Cardiac fibroblast (primary cell): Measurements from ENCODE around the gene MYO7A.
A peak's percentile ranks its signal among the peaks of the same experiment; 100 is the strongest.

Experiments
- DNase-seq, 2 donors: peaks; one replicate each; pipeline versions ENCODE4 v3.0.0 to v3.0.0-alpha.2; 2010; ENCODE audit warnings: low read depth in 2 of 2
- H3K4me3 ChIP-seq, 2 donors: replicated peaks in 1 of 2; 1 replicate in 1 of 2; 2 replicates in 1 of 2; pipeline ENCODE4 v1.5.1; 2011; ENCODE audit warnings: low read depth in 2 of 2, low read length in 2 of 2, mild to moderate bottlenecking in 2 of 2, moderate library complexity in 1 of 2
- CTCF ChIP-seq: IDR thresholded peaks from one replicate; pipeline ENCODE4 v1.5.1; 2011; ENCODE audit warnings: low read depth, mild to moderate bottlenecking, low read length, inconsistent platforms

Gene MYO7A

GRCh38 chr11:77196961-77197360 is 68.9 kb downstream of the MYO7A start:
- no peak for TF ChIP-seq CTCF
- no peak overlapping the region for H3K4me3 ChIP-seq
- no peak for DNase-seq

DNA sequence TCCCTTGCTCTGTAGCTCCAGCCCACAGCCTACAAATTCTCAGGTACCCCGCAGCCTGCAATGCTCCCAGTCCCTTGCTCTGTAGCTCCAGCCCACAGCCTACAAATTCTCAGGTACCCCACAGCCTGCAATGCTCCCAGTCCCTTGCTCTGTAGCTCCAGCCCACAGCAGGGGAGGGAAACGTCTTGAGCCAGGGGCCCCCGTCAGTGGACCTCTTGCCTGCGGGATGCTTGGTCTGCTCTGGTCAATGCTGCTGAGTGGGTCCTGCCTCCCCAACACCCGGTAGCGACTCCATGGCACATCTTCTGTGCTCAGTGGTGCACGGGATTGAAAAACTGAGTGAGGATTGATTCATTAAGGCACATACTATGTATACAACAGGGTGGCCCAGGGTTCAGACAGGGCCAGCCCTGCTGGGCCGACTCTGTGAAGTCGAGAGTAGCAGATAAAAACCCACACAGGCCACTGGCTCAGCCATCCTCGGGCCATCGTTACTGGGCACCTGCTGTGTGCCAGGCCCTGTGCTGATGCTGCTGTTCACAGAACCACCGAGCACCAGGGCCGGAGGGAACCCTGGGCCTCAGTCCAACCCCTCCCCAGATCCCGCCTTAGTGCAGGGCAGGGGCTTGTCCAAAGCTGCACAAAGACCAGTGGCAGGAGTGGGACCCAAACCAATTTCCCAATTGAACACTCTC is 69.7 kb downstream of the MYO7A start:
- no peak for TF ChIP-seq CTCF
- no peak overlapping the region for H3K4me3 ChIP-seq
- no peak for DNase-seq

DNA sequence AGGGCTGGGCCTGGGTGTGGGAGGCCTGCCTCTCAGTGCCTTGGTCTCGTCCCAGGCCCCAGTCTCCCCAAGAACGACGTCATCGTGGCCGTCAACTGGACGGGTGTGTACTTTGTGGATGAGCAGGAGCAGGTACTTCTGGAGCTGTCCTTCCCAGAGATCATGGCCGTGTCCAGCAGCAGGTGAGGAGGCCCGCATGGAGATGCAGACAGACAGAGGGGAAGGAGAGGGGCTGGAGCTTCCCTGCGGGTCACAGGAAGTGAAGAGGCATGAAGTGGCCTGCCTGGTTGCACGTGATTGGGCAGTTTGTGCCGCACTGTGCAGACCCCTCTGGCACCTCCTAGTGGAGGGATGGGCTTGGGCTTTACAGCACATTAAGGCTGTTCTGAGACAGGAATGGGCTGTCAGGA is 70.4 kb downstream of the MYO7A start:
- peak; percentile 35 for TF ChIP-seq CTCF
- no peak overlapping the region for H3K4me3 ChIP-seq
- DNase-seq: peak in 1 of 2 donors; percentile 9

- no peak for DNase-seq
- TF ChIP-seq CTCF: no peak
- H3K4me3 ChIP-seq: no peak overlapping the region
These were observed 71.2 kb downstream of the MYO7A start for GRCh38 chr11:77199137-77199745.

- no peak overlapping the region for H3K4me3 ChIP-seq
- DNase-seq: no peak
- TF ChIP-seq CTCF: no peak
These were observed 72.6 kb downstream of the MYO7A start for GRCh38 chr11:77200351-77201268.

DNA sequence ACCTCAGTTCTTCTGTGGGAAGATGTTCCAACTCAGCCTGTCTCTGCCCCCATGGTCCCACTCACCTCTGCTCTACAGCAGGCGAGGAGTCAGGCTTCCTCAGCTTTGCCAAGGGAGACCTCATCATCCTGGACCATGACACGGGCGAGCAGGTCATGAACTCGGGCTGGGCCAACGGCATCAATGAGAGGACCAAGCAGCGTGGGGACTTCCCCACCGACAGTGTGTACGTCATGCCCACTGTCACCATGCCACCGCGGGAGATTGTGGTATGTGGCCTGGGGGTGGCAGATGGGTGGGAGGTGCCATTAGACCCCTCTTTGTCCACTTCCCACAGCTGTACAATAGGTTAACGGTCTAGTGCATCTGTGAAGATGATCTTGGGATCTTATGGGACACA is 73.3 kb downstream of the MYO7A start:
- H3K4me3 ChIP-seq: no peak overlapping the region
- no peak for TF ChIP-seq CTCF
- DNase-seq: no peak
